B cell (primary cell): Measurements from ENCODE around the gene FABP2. TPM values are rescaled to one million over a fixed set of nuclear protein-coding genes. Genes with fewer than 3 reads are reported as not detected.
"Not testable (repeated sequence)": the region's sequence is repeated elsewhere in the genome, so short reads cannot be mapped to it uniquely, and the experiment has no call there.

Experiments
- ATAC-seq: fragments of 200-7000 bp; cut with Tn5 transposase; one replicate; pipeline ENCODE4 v1.10.0; 2021; ENCODE audit warnings: low read depth, mild to moderate bottlenecking, moderate number of reproducible peaks, moderate library complexity
- CTCF ChIA-PET: fragments of 350-600 bp; sonication (Branson Sonifier 250); formaldehyde crosslinking; loops from one replicate; lab custom pipeline; 2021; ENCODE audit warnings: antibody characterized with exemption, inconsistent platforms; lab: Charles Lee
- POLR2A ChIA-PET: fragments of 350-600 bp; sonication (Branson Sonifier 250); formaldehyde crosslinking; loops from one replicate; lab custom pipeline; 2021; ENCODE audit warnings: antibody characterized with exemption; lab: Charles Lee
- DNase-seq: peaks from one replicate; pipeline ENCODE4 v3.0.0; 2013
- H2AFZ ChIP-seq: 2 replicates; pipeline ENCODE4 v1.6.1; 2012; ENCODE audit warnings: mild to moderate bottlenecking, low read depth, low read length; ENCODE audit not compliant: insufficient read depth, poor library complexity, severe bottlenecking
- H3K27ac ChIP-seq, 2 donors: 1 replicate in 1 of 2; 2 replicates in 1 of 2; pipeline ENCODE4 v1.5.1; 2012 to 2013; ENCODE audit warnings: low read length in 2 of 2, mild to moderate bottlenecking in 2 of 2, moderate library complexity in 1 of 2
- H3K27me3 ChIP-seq, 4 experiments: fragments of 200-600 bp in 1 of 4; sonication (generic) in 1 of 4; replicated peaks in 1 of 4; 1 replicate in 2 of 4; 2 replicates in 2 of 4; pipeline versions ENCODE4 v1.6.1 to v1.7.0; 2013 to 2016; ENCODE audit warnings: low read length in 3 of 4, mild to moderate bottlenecking in 2 of 4, mixed read lengths in 1 of 4, moderate library complexity in 1 of 4; ENCODE audit not compliant: insufficient read depth in 4 of 4, control insufficient read depth in 3 of 4; ENCODE audit errors: control extremely low read depth in 1 of 4
- H3K36me3 ChIP-seq, 2 experiments: replicated peaks in 1 of 2; 1 replicate in 1 of 2; 2 replicates in 1 of 2; pipeline versions ENCODE4 v1.6.1 to v1.7.1; 2013; ENCODE audit warnings: low read length in 1 of 2; ENCODE audit not compliant: insufficient read depth in 2 of 2, control insufficient read depth in 1 of 2; ENCODE audit errors: control extremely low read depth in 1 of 2, extremely low read depth in 1 of 2
- H3K4me1 ChIP-seq, 2 donors: fragments of 200-600 bp in 1 of 2; sonication (generic) in 1 of 2; 1 replicate in 1 of 2; 2 replicates in 1 of 2; pipeline versions ENCODE4 v1.5.1 to v1.6.1; 2013 to 2017; ENCODE audit warnings: low read length in 2 of 2; ENCODE audit not compliant: control insufficient read depth in 2 of 2, insufficient read depth in 2 of 2
- H3K4me2 ChIP-seq: replicated peaks from 2 replicates; pipeline ENCODE3; 2012; ENCODE audit warnings: mild to moderate bottlenecking, low read depth, low read length; ENCODE audit not compliant: poor library complexity, severe bottlenecking
- H3K4me3 ChIP-seq, 5 experiments: fragments of 200-600 bp in 1 of 5; sonication (generic) in 1 of 5; 1 replicate in 3 of 5; 2 replicates in 2 of 5; pipeline versions ENCODE4 v1.5.1 to v1.7.0; 2011 to 2016; ENCODE audit warnings: low read length in 4 of 5, mild to moderate bottlenecking in 4 of 5, low read depth in 2 of 5, control low read depth in 1 of 5, moderate library complexity in 1 of 5; ENCODE audit not compliant: insufficient read depth in 1 of 5; ENCODE audit errors: control extremely low read depth in 1 of 5, extremely low read depth in 1 of 5
- H3K79me2 ChIP-seq: fragments of 200-600 bp; sonication (generic); one replicate; pipeline ENCODE4 v1.6.0; 2016; ENCODE audit warnings: low read length; ENCODE audit not compliant: control insufficient read depth, insufficient read depth
- H3K9ac ChIP-seq: fragments of 200-600 bp; sonication (generic); 2 replicates; pipeline ENCODE4 v1.6.1; 2017; ENCODE audit warnings: mild to moderate bottlenecking, low read length, moderate library complexity
- H3K9me3 ChIP-seq, 3 donors: one replicate each; pipeline versions ENCODE4 v1.6.1 to v1.7.1; 2013; ENCODE audit warnings: low read length in 2 of 3; ENCODE audit not compliant: control insufficient read depth in 2 of 3, insufficient read depth in 1 of 3; ENCODE audit errors: control extremely low read depth in 1 of 3
- H4K20me1 ChIP-seq: 2 replicates; pipeline ENCODE4 v1.6.0; 2012; ENCODE audit warnings: mild to moderate bottlenecking, low read length; ENCODE audit not compliant: insufficient read depth, control insufficient read depth, poor library complexity, severe bottlenecking
- H3K27ac Mint-ChIP-seq: one replicate; pipeline ENCODE4 v1.8.0; 2021; ENCODE audit warnings: mixed read lengths
- H3K27me3 Mint-ChIP-seq: one replicate; pipeline ENCODE4 v1.8.0; 2021; ENCODE audit warnings: mixed read lengths
- H3K4me1 Mint-ChIP-seq: one replicate; pipeline ENCODE4 v1.8.0; 2021; ENCODE audit warnings: mixed read lengths
- H3K4me3 Mint-ChIP-seq: one replicate; pipeline ENCODE4 v1.8.0; 2021; ENCODE audit warnings: mixed read lengths
- H3K9me3 Mint-ChIP-seq: one replicate; pipeline ENCODE4 v1.8.0; 2022; ENCODE audit warnings: mixed read lengths; ENCODE audit not compliant: insufficient read depth
- CTCF ChIP-seq: fragments of 200-600 bp; IDR thresholded peaks from one replicate; pipeline ENCODE4 v1.8.0; 2022; ENCODE audit warnings: antibody characterized with exemption, mild to moderate bottlenecking
- EZH2 ChIP-seq: IDR thresholded peaks from 2 replicates; pipeline ENCODE4 v1.6.1; 2012; ENCODE audit warnings: borderline replicate concordance, low read depth, mild to moderate bottlenecking, moderate library complexity, low read length; ENCODE audit not compliant: insufficient read depth, poor library complexity, severe bottlenecking
- WGBS: methylation state at CpG from one replicate; pipeline ENCODE4 v1.1.5; 2013; ENCODE audit warnings: missing lambda C conversion rate; ENCODE audit not compliant: insufficient coverage; 5-methylcytosine and 5-hydroxymethylcytosine counted together
- intact Hi-C: fragments of 100-400 bp; cut with micrococcal nuclease; formaldehyde crosslinking; loops from one replicate; pipeline ENCODE4 v1.10.0; 2022
- polyA plus RNA-seq: library from polyadenylated mRNA; depleted of rRNA; stranded (reverse); fragments of >200 nt; gene quantifications from 2 replicates; pipeline ENCODE4 v1.2.3, GENCODE V29; 2012
- total RNA-seq, 2 donors: library from RNA; stranded (reverse); fragments of 120-200 nt in 1 of 2; gene quantifications; 1 replicate in 1 of 2; 2 replicates in 1 of 2; pipeline versions ENCODE4 v1.2.3 to v1.2.4, GENCODE V29; 2013 to 2022

The FABP2 gene
- total and polyA plus RNA-seq, 2 donors (not counting 1 experiment from before 2014, with no cell fraction given), result not detected

GRCh38 chr4:119337010-119337409 lies 15.1 kb upstream of the FABP2 start:
- H2AFZ ChIP-seq, result no peak overlapping the region
- DNase-seq, result no peak
- no peak overlapping the region for H3K4me2 ChIP-seq
- Mint-ChIP-seq H3K27ac (no peak overlapping the region), H3K9me3 (no peaks in the 10 kb centered on the region), H3K4me3 (no peak overlapping the region), H3K27me3 (peaks cover 9% of the 10 kb centered on the region), H3K4me1 (no peaks in the 10 kb centered on the region)
- H3K36me3 ChIP-seq, result no peaks in the 10 kb centered on the region
- H3K9ac ChIP-seq, result no peak overlapping the region
- ATAC-seq, result no peak
- H3K4me3 ChIP-seq, result no peak overlapping the region
- ChIA-PET CTCF (no interaction called here), POLR2A (no interaction called here)
- H3K27me3 ChIP-seq, result no peaks in the 10 kb centered on the region
- no peak overlapping the region for H3K27ac ChIP-seq
- intact Hi-C loops, result no loop called here
- WGBS, result no CpG with 5 or more reads among the region's 1 CpG
- no peaks in the 10 kb centered on the region for H3K79me2 ChIP-seq
- no peaks in the 10 kb centered on the region for H4K20me1 ChIP-seq
- H3K9me3 ChIP-seq, result no peaks in the 10 kb centered on the region
- no peaks in the 10 kb centered on the region for H3K4me1 ChIP-seq
- no peak for TF ChIP-seq EZH2
- TF ChIP-seq CTCF, result no peak

GRCh38 chr4:119336332-119336979 lies 14.5 kb upstream of the FABP2 start:
- H3K4me1 Mint-ChIP-seq, CTCF ChIA-PET, H3K4me3 Mint-ChIP-seq, H3K36me3 ChIP-seq, H3K9me3 Mint-ChIP-seq, H4K20me1 ChIP-seq, H2AFZ ChIP-seq, H3K4me1 ChIP-seq, H3K9me3 ChIP-seq, intact Hi-C loops, H3K79me2 ChIP-seq, DNase-seq, H3K27me3 ChIP-seq, ATAC-seq, H3K9ac ChIP-seq, H3K4me2 ChIP-seq, H3K27ac Mint-ChIP-seq, H3K27ac ChIP-seq, H3K4me3 ChIP-seq, POLR2A ChIA-PET: not testable (repeated sequence)
- H3K27me3 Mint-ChIP-seq, result peaks cover 10% of the 10 kb centered on the region
- no CpG with 5 or more reads among the region's 4 CpGs for WGBS
